GM19324 (cell line): Measurements from ENCODE around the gene PEX16.
A peak's percentile ranks its signal among the peaks of the same experiment; 100 is the strongest.
"Not testable (repeated sequence)": the region's sequence is repeated elsewhere in the genome, so short reads cannot be mapped to it uniquely, and the experiment has no call there.

Experiments
- ATAC-seq: cut with Tn5 transposase; IDR thresholded peaks from one replicate; pipeline ENCODE4 v1.9.1; 2021; ENCODE audit warnings: mild to moderate bottlenecking, moderate library complexity; ENCODE audit not compliant: unreplicated experiment, low FRiP score

Gene PEX16

GRCh38 chr11:45918962-45919675 lies 1.4 kb upstream of the PEX16 start:
- no peak for ATAC-seq

- ATAC-seq = peak; percentile 34
These were observed 759 bp upstream of the PEX16 start for GRCh38 chr11:45918331-45918941.

GRCh38 chr11:45917286-45917622 lies 423 bp downstream of the PEX16 start:
- no peak for ATAC-seq

- ATAC-seq = no peak
These were observed 2.2 kb downstream of the PEX16 start for GRCh38 chr11:45915446-45915845.

GRCh38 chr11:45913942-45914635 lies 3.6 kb downstream of the PEX16 start:
- ATAC-seq = no peak

- no peak for ATAC-seq
These were observed 4.2 kb downstream of the PEX16 start for GRCh38 chr11:45913514-45913913.

- no peak for ATAC-seq
These were observed 7.1 kb downstream of the PEX16 start for GRCh38 chr11:45910623-45911022.

GRCh38 chr11:45909594-45910475 lies 7.8 kb downstream of the PEX16 start:
- ATAC-seq = no peak

- no peak for ATAC-seq
These were observed 9.7 kb downstream of the PEX16 start for GRCh38 chr11:45907911-45908370.

GRCh38 chr11:45906965-45907611 lies 10.6 kb downstream of the PEX16 start, which contains the start of gene FREY1:
FREY1 (minus strand) TSS chr11:45907271; CDS start chr11:45907245, 26 bp downstream.
- no peak for ATAC-seq

GRCh38 chr11:45906096-45906682 lies 11.5 kb downstream of the PEX16 start:
- no peak for ATAC-seq

- not testable (repeated sequence) for ATAC-seq
These were observed 12.1 kb downstream of the PEX16 start for GRCh38 chr11:45905576-45905975.

GRCh38 chr11:45905095-45905494 lies 12.6 kb downstream of the PEX16 start:
- ATAC-seq = no peak

- ATAC-seq = no peak
These were observed 13.3 kb downstream of the PEX16 start for GRCh38 chr11:45904309-45904915.

GRCh38 chr11:45902452-45903380 lies 15.0 kb downstream of the PEX16 start:
- no peak for ATAC-seq

- ATAC-seq = no peak
These were observed 16.1 kb downstream of the PEX16 start for GRCh38 chr11:45901626-45902025.

GRCh38 chr11:45900916-45901617 lies 16.6 kb downstream of the PEX16 start:
- ATAC-seq = no peak
